HL-60 (cell line): Measurements from ENCODE around the gene LRRC17.
"Not testable (repeated sequence)": the region's sequence is repeated elsewhere in the genome, so short reads cannot be mapped to it uniquely, and the experiment has no call there.

ENCODE experiments used
- DNase-seq, 2 experiments: peaks; one replicate each; pipeline ENCODE4 v3.0.0-alpha.2; 2010 to 2020; ENCODE audit warnings: low read depth in 1 of 2, low spot score in 1 of 2
- H3K27ac ChIP-seq: fragments of 250-450 bp; sonication (Bioruptor Pico); replicated peaks from 2 replicates; pipeline ENCODE4 v1.5.1; 2020; ENCODE audit warnings: mild to moderate bottlenecking, moderate library complexity
- H3K27me3 ChIP-seq: fragments of 250-450 bp; sonication (Bioruptor Pico); 2 replicates; pipeline ENCODE4 v1.5.1; 2021; ENCODE audit warnings: mild to moderate bottlenecking, moderate library complexity; ENCODE audit not compliant: insufficient read depth, poor library complexity, severe bottlenecking
- H3K4me3 ChIP-seq: replicated peaks from 2 replicates; pipeline ENCODE4 v1.5.1; 2011; ENCODE audit warnings: mild to moderate bottlenecking, control low read depth, low read length; ENCODE audit not compliant: insufficient read depth
- CTCF ChIP-seq: IDR thresholded peaks from one replicate; pipeline ENCODE4 v1.5.1; 2011; ENCODE audit warnings: low read length, control low read depth, inconsistent platforms; ENCODE audit not compliant: insufficient read depth
- GABPA ChIP-seq: IDR thresholded peaks from 2 replicates; pipeline ENCODE4 v1.6.1; 2012; ENCODE audit warnings: low read depth
- POLR2AphosphoS5 ChIP-seq: IDR thresholded peaks from 2 replicates; pipeline ENCODE4 v1.6.1; 2012; ENCODE audit warnings: low read depth
- REST ChIP-seq: IDR thresholded peaks from 2 replicates; pipeline ENCODE4 v1.6.1; 2012; ENCODE audit warnings: low read depth; ENCODE audit not compliant: insufficient replicate concordance
- SPI1 ChIP-seq: IDR thresholded peaks from 2 replicates; pipeline ENCODE4 v1.6.1; 2012; ENCODE audit warnings: low read depth, mild to moderate bottlenecking, borderline replicate concordance

The LRRC17 gene

GRCh38 chr7:102974366-102975236, 61.8 kb downstream of the LRRC17 start:
- no peak overlapping the region; the same call in 1 of the 2 replicates for H3K27ac ChIP-seq
- H3K4me3 ChIP-seq, result peak overlapping the region; percentile 23
- no peak for DNase-seq
- TF ChIP-seq POLR2AphosphoS5 (no peak), SPI1 (no peak), CTCF (no peak), GABPA (no peak), REST (no peak)
- H3K27me3 ChIP-seq, result no peaks in the 10 kb centered on the region

- DNase-seq, result no peak
- Histone ChIP-seq H3K4me3 (no peak overlapping the region), H3K27me3 (no peaks in the 10 kb centered on the region), H3K27ac (no peak overlapping the region)
- TF ChIP-seq CTCF (no peak), POLR2AphosphoS5 (no peak), SPI1 (no peak), GABPA (no peak), REST (no peak)
Observed at GRCh38 chr7:102975854-102976253, 63.1 kb downstream of the LRRC17 start.

- Histone ChIP-seq H3K4me3 (no peak overlapping the region), H3K27me3 (no peaks in the 10 kb centered on the region), H3K27ac (no peak overlapping the region)
- no peak for DNase-seq
- TF ChIP-seq REST (no peak), POLR2AphosphoS5 (no peak), SPI1 (no peak), GABPA (no peak), CTCF (no peak)
Observed at GRCh38 chr7:102976493-102976892, 63.7 kb downstream of the LRRC17 start.

- H3K27ac ChIP-seq, result peak overlapping the region; percentile 46
- H3K4me3 ChIP-seq, DNase-seq, H3K27me3 ChIP-seq: not testable (repeated sequence)
Observed at GRCh38 chr7:102977586-102977985, 64.8 kb downstream of the LRRC17 start.
